ENCODE data around the gene ZNF629.

DNA sequence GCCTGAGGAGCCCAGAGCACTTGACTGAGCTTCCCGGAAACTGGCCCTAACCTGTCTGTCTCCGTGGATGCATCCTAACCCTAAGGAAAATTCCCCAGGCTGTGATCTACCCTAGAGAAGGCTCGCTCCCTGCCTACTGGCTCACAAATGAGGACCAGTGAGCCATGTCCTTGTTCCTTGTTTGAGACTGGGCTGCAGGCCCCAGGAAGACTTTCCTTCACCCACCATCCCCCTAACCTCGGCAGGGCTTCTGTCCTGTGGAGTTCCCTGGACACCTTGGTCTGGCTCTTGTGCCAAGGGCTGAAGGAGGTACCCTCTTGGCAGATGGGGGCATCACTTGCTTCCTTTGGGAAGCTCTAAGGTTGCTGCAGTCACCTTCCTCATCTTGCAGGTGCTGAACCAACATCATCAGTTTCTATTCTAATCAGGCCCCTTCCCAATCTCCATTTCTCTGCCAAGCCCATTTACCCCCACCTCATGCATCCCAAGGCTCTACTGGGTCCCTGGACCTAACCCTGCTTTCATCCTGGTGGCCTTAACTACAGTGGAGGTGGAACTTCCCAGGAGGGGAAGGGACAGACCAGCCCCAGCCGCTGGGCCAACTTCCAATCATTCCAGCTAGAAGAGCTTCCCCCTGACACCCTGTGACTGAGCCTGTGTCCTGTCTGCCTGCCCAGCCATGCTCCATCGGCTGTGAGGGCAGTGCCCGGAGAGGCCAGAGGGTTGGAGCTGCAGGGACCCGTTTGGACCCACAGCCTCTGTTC lies 12.5 kb downstream of the ZNF629 start:
- TF ChIP-seq MAFK (IDR thresholded peaks at IDR 0.05; ENCODE audit: partially characterized antibody): no peak
- no peak for TF ChIP-seq MAZ (IDR thresholded peaks at IDR 0.05; ENCODE audit: borderline replicate concordance, low read depth, low read length)
- TF ChIP-seq, protein P1, sequence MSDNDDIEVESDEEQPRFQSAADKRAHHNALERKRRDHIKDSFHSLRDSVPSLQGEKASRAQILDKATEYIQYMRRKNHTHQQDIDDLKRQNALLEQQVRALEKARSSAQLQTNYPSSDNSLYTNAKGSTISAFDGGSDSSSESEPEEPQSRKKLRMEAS (IDR thresholded peaks at IDR 0.05): no peak
- TF ChIP-seq CEBPB (IDR thresholded peaks at IDR 0.05): no peak
- TF ChIP-seq, protein P2, sequence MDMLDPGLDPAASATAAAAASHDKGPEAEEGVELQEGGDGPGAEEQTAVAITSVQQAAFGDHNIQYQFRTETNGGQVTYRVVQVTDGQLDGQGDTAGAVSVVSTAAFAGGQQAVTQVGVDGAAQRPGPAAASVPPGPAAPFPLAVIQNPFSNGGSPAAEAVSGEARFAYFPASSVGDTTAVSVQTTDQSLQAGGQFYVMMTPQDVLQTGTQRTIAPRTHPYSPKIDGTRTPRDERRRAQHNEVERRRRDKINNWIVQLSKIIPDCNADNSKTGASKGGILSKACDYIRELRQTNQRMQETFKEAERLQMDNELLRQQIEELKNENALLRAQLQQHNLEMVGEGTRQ (IDR thresholded peaks at IDR 0.05): no peak
- no peak for TF ChIP-seq SMC3 (IDR thresholded peaks at IDR 0.05)
- TF ChIP-seq, protein P3, sequence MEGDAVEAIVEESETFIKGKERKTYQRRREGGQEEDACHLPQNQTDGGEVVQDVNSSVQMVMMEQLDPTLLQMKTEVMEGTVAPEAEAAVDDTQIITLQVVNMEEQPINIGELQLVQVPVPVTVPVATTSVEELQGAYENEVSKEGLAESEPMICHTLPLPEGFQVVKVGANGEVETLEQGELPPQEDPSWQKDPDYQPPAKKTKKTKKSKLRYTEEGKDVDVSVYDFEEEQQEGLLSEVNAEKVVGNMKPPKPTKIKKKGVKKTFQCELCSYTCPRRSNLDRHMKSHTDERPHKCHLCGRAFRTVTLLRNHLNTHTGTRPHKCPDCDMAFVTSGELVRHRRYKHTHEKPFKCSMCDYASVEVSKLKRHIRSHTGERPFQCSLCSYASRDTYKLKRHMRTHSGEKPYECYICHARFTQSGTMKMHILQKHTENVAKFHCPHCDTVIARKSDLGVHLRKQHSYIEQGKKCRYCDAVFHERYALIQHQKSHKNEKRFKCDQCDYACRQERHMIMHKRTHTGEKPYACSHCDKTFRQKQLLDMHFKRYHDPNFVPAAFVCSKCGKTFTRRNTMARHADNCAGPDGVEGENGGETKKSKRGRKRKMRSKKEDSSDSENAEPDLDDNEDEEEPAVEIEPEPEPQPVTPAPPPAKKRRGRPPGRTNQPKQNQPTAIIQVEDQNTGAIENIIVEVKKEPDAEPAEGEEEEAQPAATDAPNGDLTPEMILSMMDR (IDR thresholded peaks at IDR 0.05): no peak
- no peak for TF ChIP-seq CBX2 (IDR thresholded peaks at IDR 0.05; ENCODE audit: borderline replicate concordance, low read depth)
- no peak for TF ChIP-seq ZFP36 (IDR thresholded peaks at IDR 0.05; ENCODE audit: borderline replicate concordance, partially characterized antibody)
- TF ChIP-seq TP53 (CRISPR knock-in tag; IDR thresholded peaks at IDR 0.05): no peak
- no peak for TF ChIP-seq CBX8 (IDR thresholded peaks at IDR 0.05)
- no peak for TF ChIP-seq JUN (IDR thresholded peaks at IDR 0.05)
